Epithelial cell of proximal tubule (primary cell): ENCODE measurements around the gene CD3E. TPM values are rescaled to one million over a fixed set of nuclear protein-coding genes. Genes with fewer than 3 reads are reported as not detected.

Experiments used
- DNase-seq: peaks from one replicate; pipeline ENCODE4 v3.0.0-alpha.2; 2011; ENCODE audit warnings: low read depth
- H3K4me3 ChIP-seq: 2 replicates; pipeline ENCODE4 v1.5.1; 2011; ENCODE audit warnings: low read depth, mild to moderate bottlenecking, low read length
- CTCF ChIP-seq: conservative IDR thresholded peaks from 2 replicates; pipeline ENCODE4 v1.5.1; 2012; ENCODE audit warnings: low read depth, mild to moderate bottlenecking, low read length
- total RNA-seq: library from RNA; depleted of rRNA; stranded (reverse); fragments of >200 nt; gene quantifications from 2 replicates; pipeline ENCODE4 v1.2.3, GENCODE V29; 2015

Gene CD3E
- total RNA-seq, 1 donor from 2014 or later: not detected

- DNase-seq: no peak
- TF ChIP-seq CTCF: no peak
- no peak overlapping the region for H3K4me3 ChIP-seq
These were observed 27.2 kb upstream of the CD3E start for GRCh38 chr11:118277312-118277711.

- TF ChIP-seq CTCF: no peak
- no peak for DNase-seq
- H3K4me3 ChIP-seq: no peak overlapping the region
These were observed 23.2 kb upstream of the CD3E start for GRCh38 chr11:118281284-118281683.

- DNase-seq: no peak
- no peak for TF ChIP-seq CTCF
- H3K4me3 ChIP-seq: no peak overlapping the region
These were observed 21.9 kb upstream of the CD3E start for GRCh38 chr11:118282606-118283005.

GRCh38 chr11:118283037-118283636 lies 21.4 kb upstream of the CD3E start:
- no peak for DNase-seq
- H3K4me3 ChIP-seq: no peak overlapping the region
- no peak for TF ChIP-seq CTCF

- TF ChIP-seq CTCF: no peak
- H3K4me3 ChIP-seq: no peak overlapping the region
- DNase-seq: no peak
These were observed 20.7 kb upstream of the CD3E start for GRCh38 chr11:118283756-118284350.

GRCh38 chr11:118286545-118286944 lies 18.0 kb upstream of the CD3E start:
- DNase-seq: no peak
- no peak for TF ChIP-seq CTCF
- H3K4me3 ChIP-seq: no peak overlapping the region

- no peak overlapping the region for H3K4me3 ChIP-seq
- TF ChIP-seq CTCF: no peak
- DNase-seq: no peak
These were observed 17.5 kb upstream of the CD3E start for GRCh38 chr11:118287006-118287405.
